SJSA1 (cell line): Measurements from ENCODE around the gene CTBP1. TPM values are rescaled to one million over a fixed set of nuclear protein-coding genes. Genes with fewer than 3 reads are reported as not detected.

Experiments
- DNase-seq, 2 experiments: peaks; one replicate each; pipeline ENCODE4 v3.0.0-alpha.2; 2015 to 2020; ENCODE audit warnings: low spot score in 2 of 2, low read depth in 1 of 2
- H3K27ac ChIP-seq: fragments of 250-450 bp; sonication (Bioruptor Pico); 2 replicates; pipeline ENCODE4 v1.5.1; 2020; ENCODE audit warnings: mild to moderate bottlenecking, moderate library complexity
- H3K27me3 ChIP-seq: fragments of 250-450 bp; sonication (Bioruptor Pico); replicated peaks from 2 replicates; pipeline ENCODE4 v1.5.1; 2020; ENCODE audit warnings: mild to moderate bottlenecking, moderate library complexity
- H3K36me3 ChIP-seq: fragments of 250-450 bp; sonication (Bioruptor Pico); 2 replicates; pipeline ENCODE4 v1.5.1; 2020; ENCODE audit warnings: mild to moderate bottlenecking
- H3K4me1 ChIP-seq: fragments of 250-450 bp; sonication (Bioruptor Pico); replicated peaks from 2 replicates; pipeline ENCODE4 v1.6.1; 2021; ENCODE audit warnings: mild to moderate bottlenecking
- H3K4me3 ChIP-seq: fragments of 250-450 bp; sonication (Bioruptor Pico); 2 replicates; pipeline ENCODE4 v1.5.1; 2020; ENCODE audit warnings: mild to moderate bottlenecking
- H3K9me3 ChIP-seq: fragments of 250-450 bp; sonication (Bioruptor Pico); replicated peaks from 2 replicates; pipeline ENCODE4 v1.5.1; 2020; ENCODE audit warnings: mild to moderate bottlenecking
- total RNA-seq: library from RNA; depleted of rRNA; stranded (reverse); fragments of >200 nt; shearing (Covaris generic); gene quantifications from 2 replicates; pipeline ENCODE4 v1.2.3, GENCODE V29; 2014

The CTBP1 gene
- total RNA-seq, 1 experiment from 2014 or later, result 89.3 TPM

GRCh38 chr4:1269209-1269608, 20.3 kb upstream of the CTBP1 start:
- no peak for DNase-seq
- Histone ChIP-seq H3K27me3 (no peaks in the 10 kb centered on the region), H3K4me3 (no peak overlapping the region), H3K27ac (no peak overlapping the region), H3K9me3 (no peaks in the 10 kb centered on the region), H3K36me3 (no peaks in the 10 kb centered on the region), H3K4me1 (no peaks in the 10 kb centered on the region)

- H3K36me3 ChIP-seq, result no peaks in the 10 kb centered on the region
- H3K27ac ChIP-seq, result no peak overlapping the region
- no peak for DNase-seq
- no peaks in the 10 kb centered on the region for H3K4me1 ChIP-seq
- H3K27me3 ChIP-seq, result no peaks in the 10 kb centered on the region
- H3K4me3 ChIP-seq, result no peak overlapping the region
- no peaks in the 10 kb centered on the region for H3K9me3 ChIP-seq
Observed at GRCh38 chr4:1266881-1267763, 18.2 kb upstream of the CTBP1 start.

- DNase-seq, result no peak
- no peaks in the 10 kb centered on the region for H3K36me3 ChIP-seq
- H3K27me3 ChIP-seq, result no peaks in the 10 kb centered on the region
- no peak overlapping the region for H3K27ac ChIP-seq
- H3K4me1 ChIP-seq, result no peaks in the 10 kb centered on the region
- H3K9me3 ChIP-seq, result no peaks in the 10 kb centered on the region
- no peak overlapping the region for H3K4me3 ChIP-seq
Observed at GRCh38 chr4:1265351-1265750, 16.4 kb upstream of the CTBP1 start.

- no peak for DNase-seq
- Histone ChIP-seq H3K4me3 (no peak overlapping the region), H3K4me1 (no peaks in the 10 kb centered on the region)
Observed at GRCh38 chr4:1264942-1265341, 16.0 kb upstream of the CTBP1 start.

GRCh38 chr4:1261107-1261928, 12.4 kb upstream of the CTBP1 start:
- no peak overlapping the region for H3K27ac ChIP-seq
- H3K36me3 ChIP-seq, result no peaks in the 10 kb centered on the region
- H3K27me3 ChIP-seq, result no peaks in the 10 kb centered on the region
- no peak overlapping the region for H3K4me3 ChIP-seq
- DNase-seq, result no peak
- no peaks in the 10 kb centered on the region for H3K4me1 ChIP-seq
- H3K9me3 ChIP-seq, result no peaks in the 10 kb centered on the region

More at GRCh38 chr4:1264942-1265341, 16.0 kb upstream of the CTBP1 start:
- H3K27ac ChIP-seq, result no peak overlapping the region
- H3K9me3 ChIP-seq, result no peaks in the 10 kb centered on the region
- no peaks in the 10 kb centered on the region for H3K27me3 ChIP-seq
- H3K36me3 ChIP-seq, result no peaks in the 10 kb centered on the region

GRCh38 chr4:1260418-1261106, 11.6 kb upstream of the CTBP1 start:
- Histone ChIP-seq H3K4me1 (no peaks in the 10 kb centered on the region), H3K4me3 (no peak overlapping the region), H3K27ac (no peak overlapping the region), H3K27me3 (no peaks in the 10 kb centered on the region), H3K36me3 (no peaks in the 10 kb centered on the region), H3K9me3 (no peaks in the 10 kb centered on the region)
- no peak for DNase-seq

- Histone ChIP-seq H3K27me3 (no peaks in the 10 kb centered on the region), H3K9me3 (no peaks in the 10 kb centered on the region), H3K36me3 (no peaks in the 10 kb centered on the region), H3K27ac (no peak overlapping the region), H3K4me3 (no peak overlapping the region), H3K4me1 (no peaks in the 10 kb centered on the region)
- DNase-seq, result no peak
Observed at GRCh38 chr4:1259966-1260365, 11.0 kb upstream of the CTBP1 start.

- no peak for DNase-seq
- Histone ChIP-seq H3K9me3 (no peaks in the 10 kb centered on the region), H3K4me1 (no peaks in the 10 kb centered on the region), H3K27me3 (no peaks in the 10 kb centered on the region), H3K36me3 (no peaks in the 10 kb centered on the region), H3K27ac (no peak overlapping the region), H3K4me3 (no peak overlapping the region)
Observed at GRCh38 chr4:1258457-1258856, 9.5 kb upstream of the CTBP1 start.

GRCh38 chr4:1255699-1256098, 6.8 kb upstream of the CTBP1 start:
- no peak for DNase-seq

GRCh38 chr4:1255151-1255550, 6.2 kb upstream of the CTBP1 start:
- Histone ChIP-seq H3K4me1 (peaks cover 3% of the 10 kb centered on the region), H3K36me3 (no peaks in the 10 kb centered on the region), H3K4me3 (no peak overlapping the region), H3K27me3 (no peaks in the 10 kb centered on the region), H3K27ac (no peak overlapping the region), H3K9me3 (no peaks in the 10 kb centered on the region)
- no peak for DNase-seq

More at GRCh38 chr4:1255699-1256098, 6.8 kb upstream of the CTBP1 start:
- no peak overlapping the region for H3K27ac ChIP-seq
- no peak overlapping the region for H3K4me3 ChIP-seq
- no peaks in the 10 kb centered on the region for H3K4me1 ChIP-seq
- H3K27me3 ChIP-seq, result no peaks in the 10 kb centered on the region
- H3K36me3 ChIP-seq, result no peaks in the 10 kb centered on the region
- H3K9me3 ChIP-seq, result no peaks in the 10 kb centered on the region

- H3K9me3 ChIP-seq, result no peaks in the 10 kb centered on the region
- H3K27ac ChIP-seq, result no peak overlapping the region
- DNase-seq, result no peak
- no peak overlapping the region for H3K4me3 ChIP-seq
- peaks cover 9% of the 10 kb centered on the region for H3K4me1 ChIP-seq
- H3K27me3 ChIP-seq, result no peaks in the 10 kb centered on the region
- H3K36me3 ChIP-seq, result no peaks in the 10 kb centered on the region
Observed at GRCh38 chr4:1253831-1254230, 4.9 kb upstream of the CTBP1 start.

GRCh38 chr4:1252928-1253492, 4.1 kb upstream of the CTBP1 start:
- Histone ChIP-seq H3K4me3 (no peak overlapping the region), H3K36me3 (0 out of 2 replicates have a peak, but pooled peaks cover 1% of the 10 kb centered on the region), H3K9me3 (no peaks in the 10 kb centered on the region), H3K27ac (no peak overlapping the region), H3K4me1 (peaks cover 9% of the 10 kb centered on the region), H3K27me3 (no peaks in the 10 kb centered on the region)
- no peak for DNase-seq

- Histone ChIP-seq H3K36me3 (0 out of 2 replicates have a peak, but pooled peaks cover 5% of the 10 kb centered on the region), H3K27me3 (no peaks in the 10 kb centered on the region), H3K4me3 (no peak overlapping the region), H3K9me3 (no peaks in the 10 kb centered on the region), H3K27ac (no peak overlapping the region), H3K4me1 (peaks cover 16% of the 10 kb centered on the region)
- DNase-seq, result no peak
Observed at GRCh38 chr4:1251773-1252066, 2.8 kb upstream of the CTBP1 start.
